ENCODE results near the gene FBXL16. TPM values are rescaled to one million over a fixed set of nuclear protein-coding genes. Genes with fewer than 3 reads are reported as not detected.

The FBXL16 gene
- total RNA-seq, 4 donors from 2014 or later = 5.8 to 7.5 (median 6.9) TPM

DNA sequence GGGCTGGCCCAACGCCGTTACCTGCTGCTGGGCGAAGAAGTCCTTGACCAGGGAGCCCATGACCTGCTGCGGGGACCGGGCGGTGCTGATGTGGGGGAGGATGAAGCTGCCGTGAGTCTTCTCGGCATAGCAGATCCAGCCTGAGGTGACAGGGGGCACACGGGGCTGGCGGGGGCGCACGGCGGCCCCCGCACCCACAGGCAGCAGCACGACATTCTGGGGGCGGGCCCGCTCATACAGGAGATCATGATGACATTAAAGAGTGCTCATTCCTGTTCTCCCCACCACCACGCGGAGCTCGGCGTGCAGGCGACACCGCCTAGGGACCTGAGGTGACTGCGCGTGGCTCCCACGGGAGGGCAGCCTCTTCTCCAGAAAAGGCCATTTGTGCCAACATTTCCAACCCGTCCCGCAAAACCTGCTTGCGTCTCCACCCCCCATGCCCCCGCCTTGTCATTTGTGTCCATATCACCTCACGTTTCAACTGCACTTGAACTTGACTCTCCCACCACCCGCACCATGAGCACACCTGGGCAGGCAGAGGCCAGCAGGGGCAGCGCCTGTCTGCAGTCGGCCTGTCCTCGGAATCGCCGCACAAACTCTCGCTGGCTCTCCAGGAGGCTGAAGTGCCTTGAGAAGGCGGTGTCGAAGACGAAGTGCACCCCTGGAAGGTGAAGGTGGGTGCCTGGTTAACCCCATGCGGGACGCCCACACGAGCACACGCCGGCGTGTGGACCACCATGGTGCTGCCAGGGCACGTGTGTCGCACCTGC lies 28.8 kb upstream of the FBXL16 start:
- Histone ChIP-seq H3K27me3 (no peaks in the 10 kb centered on the region), H3K27ac (no peak overlapping the region), H3K4me3 (replicated peaks in 1 of 3) (no peak overlapping the region), H3K9me3 (no peaks in the 10 kb centered on the region), H3K36me3 (peaks cover 18 to 41% of the 10 kb centered on the region in 2 donors), H3K4me1 (no peaks in the 10 kb centered on the region)
- TF ChIP-seq, protein P1, sequence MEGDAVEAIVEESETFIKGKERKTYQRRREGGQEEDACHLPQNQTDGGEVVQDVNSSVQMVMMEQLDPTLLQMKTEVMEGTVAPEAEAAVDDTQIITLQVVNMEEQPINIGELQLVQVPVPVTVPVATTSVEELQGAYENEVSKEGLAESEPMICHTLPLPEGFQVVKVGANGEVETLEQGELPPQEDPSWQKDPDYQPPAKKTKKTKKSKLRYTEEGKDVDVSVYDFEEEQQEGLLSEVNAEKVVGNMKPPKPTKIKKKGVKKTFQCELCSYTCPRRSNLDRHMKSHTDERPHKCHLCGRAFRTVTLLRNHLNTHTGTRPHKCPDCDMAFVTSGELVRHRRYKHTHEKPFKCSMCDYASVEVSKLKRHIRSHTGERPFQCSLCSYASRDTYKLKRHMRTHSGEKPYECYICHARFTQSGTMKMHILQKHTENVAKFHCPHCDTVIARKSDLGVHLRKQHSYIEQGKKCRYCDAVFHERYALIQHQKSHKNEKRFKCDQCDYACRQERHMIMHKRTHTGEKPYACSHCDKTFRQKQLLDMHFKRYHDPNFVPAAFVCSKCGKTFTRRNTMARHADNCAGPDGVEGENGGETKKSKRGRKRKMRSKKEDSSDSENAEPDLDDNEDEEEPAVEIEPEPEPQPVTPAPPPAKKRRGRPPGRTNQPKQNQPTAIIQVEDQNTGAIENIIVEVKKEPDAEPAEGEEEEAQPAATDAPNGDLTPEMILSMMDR (IDR thresholded peaks at IDR 0.05) = no peak
- no peak for TF ChIP-seq POLR2A (IDR thresholded peaks at IDR 0.05)
- WGBS, 2 donors = 92% methylated on average over 33 to 49 of the region's 49 CpGs
- DNase-seq = no peak
- intact Hi-C loops (cut with DNase I) = no loop called here

DNA sequence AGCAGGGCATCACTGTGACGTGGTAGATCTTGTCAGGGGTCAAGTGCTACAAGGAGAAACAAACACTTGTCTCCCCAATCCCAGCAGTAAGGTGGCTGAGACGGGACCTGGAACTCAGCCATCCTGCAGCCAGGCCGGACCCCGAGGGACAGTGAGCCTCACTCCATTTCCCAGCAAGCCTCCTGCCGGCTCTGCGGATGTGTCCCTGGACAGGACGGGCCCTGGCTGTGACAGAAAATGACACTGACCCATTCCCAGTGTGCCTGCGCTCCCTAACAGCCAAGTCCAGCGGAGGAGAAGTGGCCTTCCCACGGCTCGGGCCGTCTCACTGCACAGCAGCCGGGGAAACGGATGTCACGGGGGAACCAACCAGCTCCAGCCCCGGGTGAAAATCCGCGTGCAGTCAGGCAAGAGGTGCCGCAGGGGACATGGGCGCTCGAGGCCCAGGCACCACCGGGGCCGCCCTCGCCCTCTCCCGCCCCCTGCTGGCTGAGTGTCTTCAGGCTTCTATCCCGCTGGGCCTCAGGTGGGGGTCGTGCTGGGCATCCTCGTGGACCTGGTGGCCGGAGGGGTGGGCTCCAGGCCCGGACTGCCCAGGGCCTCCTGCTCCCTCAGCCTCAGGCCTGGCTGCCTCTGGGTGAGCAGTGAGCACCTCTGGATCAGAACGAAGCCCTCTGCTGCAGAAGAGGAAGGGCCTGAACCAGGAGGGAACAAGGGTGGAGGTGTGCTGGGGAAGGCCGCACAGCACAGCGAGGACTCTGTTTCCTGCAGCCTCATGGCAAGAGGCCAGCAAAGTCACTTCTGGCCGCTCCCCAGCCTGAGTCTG lies 28.0 kb upstream of the FBXL16 start:
- H3K9me3 ChIP-seq = no peaks in the 10 kb centered on the region
- intact Hi-C loops (cut with DNase I) = no loop called here
- no peak overlapping the region for H3K4me3 ChIP-seq (replicated peaks in 1 of 3)
- 87% methylated on average over 9 to 31 of the region's 34 CpGs for WGBS, 2 donors
- H3K27ac ChIP-seq = no peak overlapping the region
- peaks cover 5% of the 10 kb centered on the region in 2 donors for H3K4me1 ChIP-seq
- TF ChIP-seq POLR2A (IDR thresholded peaks at IDR 0.05) = no peak
- TF ChIP-seq, protein P1 (IDR thresholded peaks at IDR 0.05) = no peak
- H3K36me3 ChIP-seq = peaks cover 18 to 41% of the 10 kb centered on the region in 2 donors
- DNase-seq = no peak
- H3K27me3 ChIP-seq = no peaks in the 10 kb centered on the region

DNA sequence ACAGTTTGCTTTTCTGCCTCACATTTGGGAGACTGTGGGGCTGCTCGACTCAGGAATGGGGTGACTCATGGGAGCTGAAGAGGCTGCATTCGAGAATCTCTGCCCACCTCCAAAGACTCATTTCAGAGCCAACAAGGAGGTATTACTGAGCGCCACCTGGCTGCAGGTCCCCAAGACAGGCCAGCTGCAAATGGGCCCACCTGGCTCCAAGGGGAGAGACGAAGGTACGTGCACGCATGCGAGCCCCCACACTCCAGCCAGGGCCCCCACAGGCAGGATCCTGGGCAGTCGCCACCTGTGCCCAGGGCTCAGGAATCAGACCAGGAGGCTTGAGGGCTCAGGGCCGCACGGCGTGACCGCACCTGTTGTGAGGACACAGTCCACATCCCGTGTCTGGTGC lies 27.3 kb upstream of the FBXL16 start:
- 91 to 93% methylated on average over 2 to 8 of the region's 13 CpGs for WGBS, 2 donors
- Histone ChIP-seq H3K36me3 (peaks cover 18 to 41% of the 10 kb centered on the region in 2 donors), H3K9me3 (no peaks in the 10 kb centered on the region), H3K27ac (no peak overlapping the region), H3K4me1 (peaks cover 11% of the 10 kb centered on the region in 2 donors), H3K4me3 (replicated peaks in 1 of 3) (no peak overlapping the region), H3K27me3 (no peaks in the 10 kb centered on the region)
- TF ChIP-seq, protein P1 (IDR thresholded peaks at IDR 0.05) = no peak
- no peak for TF ChIP-seq POLR2A (IDR thresholded peaks at IDR 0.05)
- intact Hi-C loops (cut with DNase I) = no loop called here
- no peak for DNase-seq

DNA sequence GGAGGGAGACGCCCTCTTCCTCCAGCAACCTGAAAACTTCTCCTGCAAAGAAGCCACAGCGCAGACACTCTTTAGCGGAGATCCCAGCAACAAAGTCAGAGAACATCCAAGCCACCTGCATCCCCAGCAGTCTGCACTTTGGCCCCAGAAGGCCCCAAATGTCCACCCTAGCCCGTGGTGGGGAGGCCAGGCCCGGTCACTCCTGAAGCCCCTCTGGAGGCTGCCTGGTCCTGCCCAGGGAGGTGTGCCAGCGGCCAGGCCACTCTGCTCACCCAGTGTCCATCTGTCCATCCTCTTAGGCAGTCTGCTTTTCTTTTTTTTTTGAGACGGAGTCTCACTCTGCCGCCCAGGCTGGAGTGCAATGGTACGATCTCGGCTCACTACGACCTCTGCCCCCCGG lies 26.7 kb upstream of the FBXL16 start:
- DNase-seq = no peak
- intact Hi-C loops (cut with DNase I) = no loop called here
- Histone ChIP-seq H3K4me3 (replicated peaks in 1 of 3) (no peak overlapping the region), H3K4me1 (peaks cover 17% of the 10 kb centered on the region in 2 donors), H3K36me3 (peaks cover 18 to 39% of the 10 kb centered on the region in 2 donors), H3K27ac (no peak overlapping the region), H3K9me3 (no peaks in the 10 kb centered on the region), H3K27me3 (no peaks in the 10 kb centered on the region)
- 96 to 97% methylated on average over 12 of the region's 12 CpGs for WGBS, 2 donors
- TF ChIP-seq, protein P1 (IDR thresholded peaks at IDR 0.05) = no peak
- TF ChIP-seq POLR2A (IDR thresholded peaks at IDR 0.05) = no peak
